A549 treated with CORT108297 at 1 μM for 4 hours (cell line): ENCODE data around the gene VSTM1. TPM values are rescaled to one million over a fixed set of nuclear protein-coding genes. Genes with fewer than 3 reads are reported as not detected.

Source experiments
- total RNA-seq: library from RNA; stranded (reverse); fragments of 200-300 nt; extraction: Qiagen RNA extraction; gene quantifications from 5 replicates; pipeline ENCODE4 v1.2.3, GENCODE V29; 2022

VSTM1 gene
- total RNA-seq, result 0.36 to 0.93 TPM (median 0.50 TPM) in 5 replicates

GRCh38 chr19:54063350-54064116, at the start of gene VSTM1:
VSTM1 (minus strand) TSS chr19:54063897; CDS start chr19:54063777, 120 bp downstream.

GRCh38 chr19:54102421-54103169, 38.9 kb upstream of the VSTM1 start, which contains the start of gene NDUFA3:
NDUFA3 (plus strand) TSS chr19:54102855; CDS start chr19:54102879, 24 bp downstream.

GRCh38 chr19:54100561-54100960, 36.9 kb upstream of the VSTM1 start, which contains the start of gene OSCAR:
OSCAR (minus strand) TSS chr19:54100803; CDS start chr19:54100792, 11 bp downstream.

GRCh38 chr19:54081032-54081431, 17.3 kb upstream of the VSTM1 start, which contains the start of gene TARM1:
TARM1 (minus strand) TSS chr19:54081365; CDS start chr19:54081340, 25 bp downstream.

GRCh38 chr19:53991224-53992113, 72.2 kb downstream of the VSTM1 start, which contains the start of gene CACNG6:
CACNG6 (plus strand) TSS chr19:53991637; CDS start chr19:53992878, 1,241 bp downstream.

Other genes starting within 250 kb of the VSTM1 start
- 0.02 to 0.04 TPM (median 0.02 TPM) in 3 of 5 replicates, not detected in the others for gene NLRP12, start 239.6 kb downstream of the VSTM1 start, total RNA-seq
- gene MYADM, start 196.0 kb downstream of the VSTM1 start, total RNA-seq, result 208 to 357 TPM (median 304 TPM) in 5 replicates
- 4.2 to 6.7 TPM (median 5.9 TPM) in 5 replicates for gene PRKCG, start 181.7 kb downstream of the VSTM1 start, total RNA-seq
- gene CACNG7, start 154.6 kb downstream of the VSTM1 start, total RNA-seq, result 5.6 to 10.8 TPM (median 10.7 TPM) in 5 replicates
- 0.90 to 1.4 TPM (median 1.4 TPM) in 5 replicates for gene CACNG8, start 101.0 kb downstream of the VSTM1 start, total RNA-seq
- gene CACNG6, start 72.3 kb downstream of the VSTM1 start, total RNA-seq, result 8.5 to 13.8 TPM (median 13.2 TPM) in 5 replicates
- gene TARM1, start 17.5 kb upstream of the VSTM1 start, total RNA-seq, result not detected in 5 replicates
- gene OSCAR, start 36.9 kb upstream of the VSTM1 start, total RNA-seq, result 0.30 to 0.57 TPM (median 0.36 TPM) in 5 replicates
- 208 to 257 TPM (median 223 TPM) in 5 replicates for gene NDUFA3, start 39.0 kb upstream of the VSTM1 start, total RNA-seq
- gene TFPT, start 51.8 kb upstream of the VSTM1 start, total RNA-seq, result 20.8 to 25.0 TPM (median 21.5 TPM) in 5 replicates
- gene PRPF31, start 51.9 kb upstream of the VSTM1 start, total RNA-seq, result 111 to 121 TPM (median 116 TPM) in 5 replicates
- 54.2 to 70.0 TPM (median 69.5 TPM) in 5 replicates for gene CNOT3, start 73.9 kb upstream of the VSTM1 start, total RNA-seq
- 7.5 to 9.4 TPM (median 8.5 TPM) in 5 replicates for gene LENG1, start 95.8 kb upstream of the VSTM1 start, total RNA-seq
- 1.0 to 1.7 TPM (median 1.2 TPM) in 5 replicates for gene TMC4, start 109.3 kb upstream of the VSTM1 start, total RNA-seq
- 121 to 181 TPM (median 160 TPM) in 5 replicates for gene MBOAT7, start 125.7 kb upstream of the VSTM1 start, total RNA-seq
- 77.8 to 137 TPM (median 131 TPM) in 5 replicates for gene TSEN34, start 127.4 kb upstream of the VSTM1 start, total RNA-seq
- gene RPS9, start 137.0 kb upstream of the VSTM1 start, total RNA-seq, result 2,162 to 2,522 TPM (median 2,268 TPM) in 5 replicates
- 0.06 to 0.25 TPM (median 0.09 TPM) in 3 of 5 replicates, not detected in the others for gene LILRB3, start 159.1 kb upstream of the VSTM1 start, total RNA-seq
- 0.06 TPM in 1 of 5 replicates, not detected in the others for gene LILRA6, start 178.9 kb upstream of the VSTM1 start, total RNA-seq
- 0.03 to 0.06 TPM in 2 of 5 replicates, not detected in the others for gene LILRB5, start 193.4 kb upstream of the VSTM1 start, total RNA-seq
- gene LILRB2, start 217.2 kb upstream of the VSTM1 start, total RNA-seq, result 0.05 to 0.13 TPM (median 0.09 TPM) in 3 of 5 replicates, not detected in the others
- gene LILRA5, start 249.3 kb upstream of the VSTM1 start, total RNA-seq, result not detected in 5 replicates